GM12873 (cell line): Measurements from ENCODE around the gene SPTLC2.

Experiments used
- TF ChIP-seq, protein P1 (sequence below): IDR thresholded peaks from 2 replicates; pipeline ENCODE4 v1.5.1; 2012; ENCODE audit warnings: low read depth, mild to moderate bottlenecking, moderate library complexity, low read length, control low read depth; ENCODE audit not compliant: insufficient read depth; ENCODE audit errors: missing control alignments

The SPTLC2 gene

GRCh38 chr14:77478796-77479195, 137.6 kb downstream of the SPTLC2 start:
- TF ChIP-seq, protein P1, sequence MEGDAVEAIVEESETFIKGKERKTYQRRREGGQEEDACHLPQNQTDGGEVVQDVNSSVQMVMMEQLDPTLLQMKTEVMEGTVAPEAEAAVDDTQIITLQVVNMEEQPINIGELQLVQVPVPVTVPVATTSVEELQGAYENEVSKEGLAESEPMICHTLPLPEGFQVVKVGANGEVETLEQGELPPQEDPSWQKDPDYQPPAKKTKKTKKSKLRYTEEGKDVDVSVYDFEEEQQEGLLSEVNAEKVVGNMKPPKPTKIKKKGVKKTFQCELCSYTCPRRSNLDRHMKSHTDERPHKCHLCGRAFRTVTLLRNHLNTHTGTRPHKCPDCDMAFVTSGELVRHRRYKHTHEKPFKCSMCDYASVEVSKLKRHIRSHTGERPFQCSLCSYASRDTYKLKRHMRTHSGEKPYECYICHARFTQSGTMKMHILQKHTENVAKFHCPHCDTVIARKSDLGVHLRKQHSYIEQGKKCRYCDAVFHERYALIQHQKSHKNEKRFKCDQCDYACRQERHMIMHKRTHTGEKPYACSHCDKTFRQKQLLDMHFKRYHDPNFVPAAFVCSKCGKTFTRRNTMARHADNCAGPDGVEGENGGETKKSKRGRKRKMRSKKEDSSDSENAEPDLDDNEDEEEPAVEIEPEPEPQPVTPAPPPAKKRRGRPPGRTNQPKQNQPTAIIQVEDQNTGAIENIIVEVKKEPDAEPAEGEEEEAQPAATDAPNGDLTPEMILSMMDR, result no peak

GRCh38 chr14:77478029-77478428, 138.4 kb downstream of the SPTLC2 start:
- TF ChIP-seq, protein P1, result no peak

DNA sequence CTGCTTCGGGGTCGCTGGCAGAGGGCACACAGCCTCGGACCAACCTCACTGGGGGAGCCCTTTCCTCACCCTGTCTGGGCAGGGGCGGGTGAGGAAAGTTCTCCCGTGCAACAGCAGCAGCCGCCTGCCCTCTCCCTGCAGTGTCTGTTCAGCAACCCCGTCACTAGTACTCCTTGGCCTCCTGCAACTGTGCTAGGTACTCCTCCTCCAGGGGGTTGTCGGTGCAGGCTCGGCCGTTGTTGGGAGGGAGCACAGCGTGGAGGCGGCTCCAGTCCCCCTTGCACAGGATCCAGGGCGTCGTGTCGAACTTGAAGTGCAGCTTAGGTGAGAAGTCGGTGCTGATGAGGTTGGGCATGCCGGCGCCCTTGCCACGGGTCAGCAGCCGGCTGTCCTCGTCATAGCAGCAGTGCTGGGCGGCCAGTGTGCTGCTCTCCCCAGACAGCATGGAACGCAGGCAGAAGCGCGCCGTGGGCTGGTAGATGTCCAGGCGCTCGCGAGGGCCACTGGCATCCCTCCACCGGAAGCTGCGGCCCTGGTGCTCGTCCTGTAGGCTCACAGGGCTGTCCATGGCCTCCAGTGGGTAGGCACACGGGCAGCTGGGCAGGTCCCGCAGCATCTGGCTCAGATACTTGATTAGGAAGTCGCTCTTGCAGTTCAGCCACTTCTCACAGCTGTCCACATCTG, 140.9 kb downstream of the SPTLC2 start:
- TF ChIP-seq, protein P1, result no peak

GRCh38 chr14:77474479-77475177, 141.8 kb downstream of the SPTLC2 start:
- TF ChIP-seq, protein P1, result no peak

GRCh38 chr14:77473921-77474320, 142.5 kb downstream of the SPTLC2 start:
- TF ChIP-seq, protein P1, result no peak

GRCh38 chr14:77470224-77470870, 146.1 kb downstream of the SPTLC2 start:
- TF ChIP-seq, protein P1, result no peak

- TF ChIP-seq, protein P1, result no peak
Observed at GRCh38 chr14:77469539-77469938, 146.9 kb downstream of the SPTLC2 start.
